Loucy (cell line): ENCODE data around the gene MMAB.

Experiments used
- CTCF ChIP-seq: fragments of 200-600 bp; sonication (generic); conservative IDR thresholded peaks from 2 replicates; pipeline ENCODE4 v1.5.1; 2014; ENCODE audit warnings: mild to moderate bottlenecking, antibody characterized with exemption, low read length
- EZH2phosphoT487 ChIP-seq: fragments of 200-600 bp; IDR thresholded peaks from 2 replicates; pipeline ENCODE4 v1.6.1; 2018; ENCODE audit warnings: antibody characterized with exemption, mild to moderate bottlenecking, moderate library complexity, borderline replicate concordance

GRCh38 chr12:109523504-109523903 lies 49.8 kb downstream of the MMAB start:
- TF ChIP-seq CTCF (no peak), EZH2phosphoT487 (no peak)
